K562 (cell line): ENCODE measurements around the gene TP73. TPM values are rescaled to one million over a fixed set of nuclear protein-coding genes. Genes with fewer than 3 reads are reported as not detected.

Experiments used
- ASH1L ChIP-seq: fragments of 450-650 bp; IDR thresholded peaks from 2 replicates; pipeline ENCODE4 v1.6.1; 2018; ENCODE audit warnings: borderline replicate concordance, mild to moderate bottlenecking, low read depth; ENCODE audit not compliant: partially characterized antibody
- ATF6 ChIP-seq: sonication (generic); formaldehyde crosslinking; IDR thresholded peaks from 2 replicates; pipeline ENCODE4 v1.4.0; 2020; ENCODE audit warnings: mild to moderate bottlenecking, missing genetic modification reagents
- CBX2 ChIP-seq: fragments of 200-600 bp; sonication (generic); IDR thresholded peaks from one replicate; pipeline ENCODE4 v1.6.1; 2012; ENCODE audit warnings: mild to moderate bottlenecking, low read length, inconsistent platforms; ENCODE audit not compliant: insufficient read depth, poor library complexity, severe bottlenecking
- CREBBP ChIP-seq: IDR thresholded peaks from one replicate; pipeline ENCODE4 v1.6.1; 2012; ENCODE audit warnings: low read depth, mild to moderate bottlenecking, control low read depth, inconsistent platforms, low read length
- E2F1 ChIP-seq: sonication (generic); formaldehyde crosslinking; IDR thresholded peaks from 2 replicates; pipeline ENCODE4 v1.8.1; 2023; ENCODE audit warnings: mild to moderate bottlenecking, missing genetic modification reagents, moderate library complexity
- E4F1 ChIP-seq: fragments of 250-450 bp; sonication (Bioruptor Pico); IDR thresholded peaks from 2 replicates; pipeline ENCODE4 v1.5.0; 2021; ENCODE audit warnings: mild to moderate bottlenecking, borderline replicate concordance
- EGR1 ChIP-seq: fragments of 450-650 bp; conservative IDR thresholded peaks from 2 replicates; pipeline ENCODE4 v1.6.1; 2017; ENCODE audit warnings: mild to moderate bottlenecking
- FOSL1 ChIP-seq: fragments of 200-800 bp; sonication (Bioruptor generic); conservative IDR thresholded peaks from 2 replicates; pipeline ENCODE4 v1.6.1; 2016; ENCODE audit warnings: missing genetic modification characterization, missing compliant biosample characterization
- HLTF ChIP-seq: fragments of 450-650 bp; IDR thresholded peaks from 2 replicates; pipeline ENCODE4 v1.6.1; 2016
- MXD1 ChIP-seq: fragments of 250-450 bp; sonication (Bioruptor Pico); IDR thresholded peaks from 2 replicates; pipeline ENCODE4 v1.8.0; 2021; ENCODE audit warnings: borderline replicate concordance, mild to moderate bottlenecking, moderate library complexity; ENCODE audit not compliant: poor library complexity, severe bottlenecking
- NR2F6 ChIP-seq: fragments of 450-650 bp; formaldehyde crosslinking; IDR thresholded peaks from 2 replicates; pipeline ENCODE4 v1.4.0; 2020; ENCODE audit warnings: mild to moderate bottlenecking
- RBM39 ChIP-seq: fragments of 200-400 bp; formaldehyde crosslinking; optimal IDR thresholded peaks from 2 replicates; pipeline ENCODE3; 2018; ENCODE audit warnings: low read depth, low read length
- TARDBP ChIP-seq: fragments of 450-650 bp; IDR thresholded peaks from 2 replicates; pipeline ENCODE4 v1.6.1; 2016
- THAP12 ChIP-seq: fragments of 250-450 bp; sonication (Bioruptor Pico); IDR thresholded peaks from 2 replicates; pipeline ENCODE4 v1.9.0; 2021; ENCODE audit warnings: mild to moderate bottlenecking, inconsistent platforms
- ZBTB7A ChIP-seq: IDR thresholded peaks from 2 replicates; pipeline ENCODE4 v1.6.1; 2011; ENCODE audit warnings: low read depth, mild to moderate bottlenecking, low read length, moderate library complexity, borderline replicate concordance; ENCODE audit not compliant: control insufficient read depth
- ZNF561 ChIP-seq: fragments of 450-650 bp; formaldehyde crosslinking; conservative IDR thresholded peaks from 2 replicates; pipeline ENCODE4 v1.4.0; 2020; ENCODE audit warnings: mild to moderate bottlenecking, moderate library complexity
- ZNF668 ChIP-seq: fragments of 250-450 bp; sonication (Bioruptor Pico); IDR thresholded peaks from 2 replicates; pipeline ENCODE4 v1.8.0; 2022; ENCODE audit warnings: mild to moderate bottlenecking, inconsistent platforms
- ZNF79 ChIP-seq: fragments of 250-450 bp; sonication (Bioruptor Pico); IDR thresholded peaks from 2 replicates; pipeline ENCODE4 v1.4.0; 2020; ENCODE audit warnings: low read depth, mild to moderate bottlenecking, moderate library complexity
- polyA plus RNA-seq, 8 experiments: library from polyadenylated mRNA; depleted of rRNA in 4 of 8; stranded (reverse) in 5 of 8; unstranded in 3 of 8; fragments of >200 nt; fragmentation: Nextera tagmentation in 2 of 8; fragmentation: Illumina TruSeq in 1 of 8; extraction: Ambion mirVana in 2 of 8; extraction: Trizol in 1 of 8; gene quantifications; 2 replicates each; pipeline versions ENCODE4 v1.2.1 to v1.2.3, GENCODE V29; 2011 to 2014; ENCODE audit warnings: inconsistent platforms in 1 of 8, missing spikeins in 1 of 8
- total RNA-seq, 7 experiments: library from RNA; depleted of rRNA in 6 of 7; stranded (reverse); fragments of >200 nt in 6 of 7; fragmentation: Illumina TruSeq in 2 of 7; extraction: Trizol in 2 of 7; gene quantifications; 2 replicates each; pipeline versions ENCODE4 v1.2.1 to v1.2.3, GENCODE V29; 2011 to 2021; ENCODE audit warnings: low replicate concordance in 1 of 7

Gene TP73
- total and polyA plus RNA-seq, 9 of the 15 experiments (the other 6 are each of a cell fraction or from before 2014, with no cell fraction given), result 0.07 to 1.6 (median 0.40) TPM; not detected in 2

- TF ChIP-seq E2F1 (CRISPR knock-in tag) (peak; percentile 82), ZNF668 (no peak), THAP12 (CRISPR knock-in tag) (peak; percentile 59; the same call in 1 of the 2 replicates), ASH1L (no peak), E4F1 (CRISPR knock-in tag) (no peak), MXD1 (CRISPR knock-in tag) (no peak), TARDBP (0 out of 2 replicates have a peak, but pooled peaks have one; percentile 34), ZNF561 (no peak), ZBTB7A (peak; percentile 94), FOSL1 (tag) (no peak), EGR1 (peak; percentile 88), RBM39 (no peak), ZNF79 (CRISPR knock-in tag) (no peak), HLTF (no peak), NR2F6 (no peak), CBX2 (no peak), CREBBP (no peak), ATF6 (CRISPR knock-in tag) (no peak)
These were observed 2.7 kb upstream of the TP73 start, which contains the start of gene WRAP73 (continued) for GRCh38 chr1:3649342-3650247.
